Muscle layer of colon (tissue), 2 donors: ENCODE results near the gene CLEC16A.

Source experiments
- H3K27ac ChIP-seq: one replicate; pipeline ENCODE4 v1.7.0; 2013; ENCODE audit warnings: low read depth, mild to moderate bottlenecking, low read length, moderate library complexity
- H3K27me3 ChIP-seq, 2 donors: one replicate each; pipeline ENCODE4 v1.7.0; 2013; ENCODE audit warnings: low read length in 2 of 2, mild to moderate bottlenecking in 2 of 2; ENCODE audit not compliant: insufficient read depth in 2 of 2, control insufficient read depth in 1 of 2
- H3K36me3 ChIP-seq: one replicate; pipeline ENCODE4 v1.7.0; 2013; ENCODE audit warnings: mild to moderate bottlenecking, low read length; ENCODE audit not compliant: insufficient read depth
- H3K4me1 ChIP-seq: one replicate; pipeline ENCODE4 v1.7.0; 2013; ENCODE audit warnings: mild to moderate bottlenecking, low read length; ENCODE audit not compliant: insufficient read depth
- H3K4me3 ChIP-seq, 2 donors: one replicate each; pipeline ENCODE4 v1.7.0; 2013; ENCODE audit warnings: low read length in 2 of 2, low read depth in 1 of 2, mild to moderate bottlenecking in 1 of 2, moderate library complexity in 1 of 2
- H3K9ac ChIP-seq: one replicate; pipeline ENCODE4 v1.7.0; 2013; ENCODE audit warnings: low read length
- H3K9me3 ChIP-seq: one replicate; pipeline ENCODE4 v1.7.0; 2013; ENCODE audit warnings: mild to moderate bottlenecking, low read length
- donor health status: abdominal sarcoma.
- donor health status: Adenocarcinoma of cecum.

The CLEC16A gene

GRCh38 chr16:11205754-11206581, 261.6 kb downstream of the CLEC16A start:
- H3K9ac ChIP-seq = no peak overlapping the region
- H3K27ac ChIP-seq = no peak overlapping the region
- no peaks in the 10 kb centered on the region for H3K36me3 ChIP-seq
- H3K4me3 ChIP-seq = no peak overlapping the region
- H3K9me3 ChIP-seq = no peaks in the 10 kb centered on the region
- H3K27me3 ChIP-seq = no peaks in the 10 kb centered on the region
- H3K4me1 ChIP-seq = no peaks in the 10 kb centered on the region

DNA sequence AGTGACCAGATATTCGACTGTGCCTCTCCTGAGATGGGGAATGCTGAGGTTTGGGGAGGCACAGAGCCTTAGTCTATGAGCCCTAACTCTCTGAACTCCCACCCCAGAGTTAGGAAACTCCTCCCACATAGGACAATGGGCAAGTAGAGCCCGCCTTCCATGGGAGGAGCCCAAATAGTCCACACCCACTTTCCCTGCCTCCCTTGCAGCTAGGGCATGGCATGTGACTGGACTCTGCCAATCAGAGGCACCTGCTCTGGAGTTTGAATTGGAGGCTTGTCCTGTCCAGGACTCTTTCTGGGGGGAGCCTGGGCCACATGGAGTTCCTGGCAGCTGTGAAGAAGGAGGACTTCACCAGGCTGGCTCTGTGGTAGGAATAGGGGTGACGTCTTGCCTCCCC, 263.3 kb downstream of the CLEC16A start:
- Histone ChIP-seq H3K4me1 (no peaks in the 10 kb centered on the region), H3K9me3 (no peaks in the 10 kb centered on the region), H3K27me3 (no peaks in the 10 kb centered on the region), H3K4me3 (no peak overlapping the region), H3K27ac (no peak overlapping the region), H3K36me3 (no peaks in the 10 kb centered on the region), H3K9ac (no peak overlapping the region)

GRCh38 chr16:11208916-11209665, 264.7 kb downstream of the CLEC16A start:
- H3K27ac ChIP-seq = no peak overlapping the region
- H3K4me3 ChIP-seq = no peak overlapping the region
- H3K4me1 ChIP-seq = no peaks in the 10 kb centered on the region
- H3K36me3 ChIP-seq = no peaks in the 10 kb centered on the region
- H3K27me3 ChIP-seq = no peaks in the 10 kb centered on the region
- H3K9me3 ChIP-seq = no peaks in the 10 kb centered on the region
- no peak overlapping the region for H3K9ac ChIP-seq

DNA sequence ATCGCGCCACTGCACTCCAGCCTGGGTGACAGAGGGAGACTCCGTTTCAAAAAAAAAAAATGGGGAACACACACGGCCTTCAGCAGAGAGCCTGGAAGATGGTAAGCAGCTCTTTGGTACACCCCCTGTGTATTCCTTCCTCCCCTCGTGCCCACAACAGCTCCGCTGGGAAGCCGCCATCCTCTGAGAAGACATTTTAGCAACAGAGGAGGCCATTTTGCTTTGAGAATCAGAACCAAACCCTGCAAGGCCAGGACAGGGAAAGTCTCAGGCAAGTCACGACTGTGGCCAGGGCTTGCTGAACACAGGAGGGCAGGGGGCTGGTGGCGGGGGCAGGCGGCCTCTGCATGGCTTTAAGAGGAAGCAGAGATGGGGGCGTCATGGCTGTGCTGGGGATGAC, 265.9 kb downstream of the CLEC16A start:
- Histone ChIP-seq H3K9me3 (no peaks in the 10 kb centered on the region), H3K4me1 (no peaks in the 10 kb centered on the region), H3K27me3 (no peaks in the 10 kb centered on the region), H3K4me3 (no peak overlapping the region), H3K9ac (no peak overlapping the region), H3K27ac (no peak overlapping the region), H3K36me3 (no peaks in the 10 kb centered on the region)

GRCh38 chr16:11211061-11211976, 267.0 kb downstream of the CLEC16A start:
- Histone ChIP-seq H3K9me3 (no peaks in the 10 kb centered on the region), H3K4me3 (no peak overlapping the region), H3K9ac (no peak overlapping the region), H3K4me1 (no peaks in the 10 kb centered on the region), H3K36me3 (no peaks in the 10 kb centered on the region), H3K27me3 (no peaks in the 10 kb centered on the region), H3K27ac (no peak overlapping the region)

GRCh38 chr16:11211977-11212797, 267.8 kb downstream of the CLEC16A start:
- Histone ChIP-seq H3K9ac (no peak overlapping the region), H3K27me3 (no peaks in the 10 kb centered on the region), H3K36me3 (no peaks in the 10 kb centered on the region), H3K9me3 (no peaks in the 10 kb centered on the region), H3K4me3 (no peak overlapping the region), H3K27ac (no peak overlapping the region), H3K4me1 (no peaks in the 10 kb centered on the region)

- Histone ChIP-seq H3K27me3 (no peaks in the 10 kb centered on the region), H3K4me3 (no peak overlapping the region), H3K4me1 (no peaks in the 10 kb centered on the region), H3K36me3 (no peaks in the 10 kb centered on the region), H3K9ac (no peak overlapping the region), H3K9me3 (peaks cover 3% of the 10 kb centered on the region), H3K27ac (no peak overlapping the region)
Observed at GRCh38 chr16:11212798-11213196, 268.4 kb downstream of the CLEC16A start.

DNA sequence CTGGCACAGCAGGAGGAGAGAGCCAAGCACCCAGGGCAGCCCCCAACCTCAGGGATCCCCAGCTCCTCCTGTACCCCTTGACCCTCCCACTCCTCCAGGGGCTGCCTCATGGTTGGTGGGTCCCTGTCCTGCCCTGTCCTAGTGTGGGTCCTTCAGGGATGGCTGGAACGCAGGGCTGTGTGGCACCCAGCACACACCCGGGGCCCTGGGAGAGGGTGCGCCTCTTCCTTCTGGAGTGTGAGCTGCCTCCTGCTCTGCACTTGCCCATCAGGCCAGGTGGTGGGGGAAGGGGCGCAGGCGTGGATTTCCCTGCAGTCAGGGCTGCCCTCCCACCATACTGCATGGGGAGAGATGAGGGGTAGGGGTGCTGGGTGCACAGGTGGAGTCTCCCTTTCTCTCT, 269.0 kb downstream of the CLEC16A start:
- Histone ChIP-seq H3K27ac (no peak overlapping the region), H3K36me3 (no peaks in the 10 kb centered on the region), H3K27me3 (no peaks in the 10 kb centered on the region), H3K4me3 (no peak overlapping the region), H3K4me1 (no peaks in the 10 kb centered on the region), H3K9me3 (peaks cover 7% of the 10 kb centered on the region), H3K9ac (no peak overlapping the region)

- H3K27ac ChIP-seq = no peak overlapping the region
- H3K36me3 ChIP-seq = no peaks in the 10 kb centered on the region
- H3K4me1 ChIP-seq = no peaks in the 10 kb centered on the region
- no peak overlapping the region for H3K9ac ChIP-seq
- peaks cover 7% of the 10 kb centered on the region for H3K9me3 ChIP-seq
- no peak overlapping the region for H3K4me3 ChIP-seq
- no peaks in the 10 kb centered on the region for H3K27me3 ChIP-seq
Observed at GRCh38 chr16:11213799-11214198, 269.4 kb downstream of the CLEC16A start.

GRCh38 chr16:11215935-11216556, 271.7 kb downstream of the CLEC16A start:
- H3K4me3 ChIP-seq = no peak overlapping the region
- H3K9me3 ChIP-seq = peaks cover 7% of the 10 kb centered on the region
- no peaks in the 10 kb centered on the region for H3K27me3 ChIP-seq
- no peak overlapping the region for H3K27ac ChIP-seq
- no peaks in the 10 kb centered on the region for H3K36me3 ChIP-seq
- H3K4me1 ChIP-seq = no peaks in the 10 kb centered on the region
- no peak overlapping the region for H3K9ac ChIP-seq
